Endothelial cell (in vitro differentiated cells): Measurements from ENCODE around the gene LIX1L. TPM values are rescaled to one million over a fixed set of nuclear protein-coding genes. Genes with fewer than 3 reads are reported as not detected.
A peak's percentile ranks its signal among the peaks of the same experiment; 100 is the strongest.
"Not testable (repeated sequence)": the region's sequence is repeated elsewhere in the genome, so short reads cannot be mapped to it uniquely, and the experiment has no call there.

Experiments used
- DNase-seq: peaks from one replicate; pipeline ENCODE4 v3.0.0; 2021; ENCODE audit warnings: low spot score
- H3K27ac Mint-ChIP-seq: one replicate; pipeline ENCODE4 v1.8.0; 2021; ENCODE audit warnings: mixed read lengths, inconsistent platforms; ENCODE audit not compliant: unreplicated experiment
- H3K27me3 Mint-ChIP-seq: one replicate; pipeline ENCODE4 v1.8.0; 2021; ENCODE audit warnings: mild to moderate bottlenecking, moderate library complexity, mixed read lengths, inconsistent platforms; ENCODE audit not compliant: unreplicated experiment
- H3K36me3 Mint-ChIP-seq: one replicate; pipeline ENCODE4 v1.8.0; 2021; ENCODE audit warnings: mild to moderate bottlenecking, low read depth, mixed read lengths, inconsistent platforms; ENCODE audit not compliant: unreplicated experiment
- H3K4me1 Mint-ChIP-seq: one replicate; pipeline ENCODE4 v1.8.0; 2021; ENCODE audit warnings: mild to moderate bottlenecking, mixed read lengths, inconsistent platforms; ENCODE audit not compliant: unreplicated experiment
- H3K4me3 Mint-ChIP-seq: one replicate; pipeline ENCODE4 v1.8.0; 2021; ENCODE audit warnings: mild to moderate bottlenecking, mixed read lengths, inconsistent platforms; ENCODE audit not compliant: unreplicated experiment
- H3K9me3 Mint-ChIP-seq: one replicate; pipeline ENCODE4 v1.8.0; 2021; ENCODE audit warnings: mixed read lengths, inconsistent platforms; ENCODE audit not compliant: unreplicated experiment
- CTCF ChIP-seq: fragments of 200-600 bp; sonication (generic); IDR thresholded peaks from one replicate; pipeline ENCODE4 v1.5.0; 2021; ENCODE audit warnings: antibody characterized with exemption; ENCODE audit not compliant: unreplicated experiment
- total RNA-seq: library from RNA; stranded (reverse); fragmentation: NEBNext Ultra II Directional; extraction: Animal tissue kit (Norgen Biotek cat#: 25700); gene quantifications from one replicate; pipeline ENCODE4 v1.2.1, GENCODE V29; 2021; ENCODE audit not compliant: unreplicated experiment

LIX1L gene
- total RNA-seq, 1 donor from 2014 or later, result 83.3 TPM

- peak overlapping the region; percentile 42 for H3K27ac Mint-ChIP-seq
- H3K4me1 Mint-ChIP-seq, result peaks cover 26% of the 10 kb centered on the region
These were observed 29.7 kb downstream of the LIX1L start for GRCh38 chr1:145927916-145928643.

GRCh38 chr1:145927063-145927886 lies 30.5 kb downstream of the LIX1L start, which contains the start of gene RBM8A:
Gene RBM8A, minus strand, starts transcription at chr1:145927484. Its CDS starts 58 bp downstream, at chr1:145927426.
- Mint-ChIP-seq H3K4me3 (no peak within 1 kb of the TSS), H3K9me3 (no peaks in the 10 kb centered on the region)

More at GRCh38 chr1:145927916-145928643, 29.7 kb downstream of the LIX1L start:
- Mint-ChIP-seq H3K9me3 (no peaks in the 10 kb centered on the region), H3K36me3 (peaks cover 20% of the 10 kb centered on the region), H3K27me3 (peaks cover 2% of the 10 kb centered on the region), H3K4me3 (no peak overlapping the region)
- DNase-seq, result no peak
- no peak for TF ChIP-seq CTCF

GRCh38 chr1:145926686-145927062 lies 31.1 kb downstream of the LIX1L start:
- H3K9me3 Mint-ChIP-seq, result no peaks in the 10 kb centered on the region
- H3K4me1 Mint-ChIP-seq, result peaks cover 15% of the 10 kb centered on the region
- no peak for TF ChIP-seq CTCF
- peaks cover 20% of the 10 kb centered on the region for H3K36me3 Mint-ChIP-seq
- no peak for DNase-seq
- H3K27me3 Mint-ChIP-seq, result peaks cover 2% of the 10 kb centered on the region
- H3K27ac Mint-ChIP-seq, result no peak overlapping the region
- no peak overlapping the region for H3K4me3 Mint-ChIP-seq

More at GRCh38 chr1:145927063-145927886, 30.5 kb downstream of the LIX1L start, which contains the start of gene RBM8A:
- Mint-ChIP-seq H3K27me3 (peaks cover 2% of the 10 kb centered on the region), H3K4me1 (peaks cover 18% of the 10 kb centered on the region), H3K36me3 (peaks cover 21% of the 10 kb centered on the region), H3K27ac (no peak within 1 kb of the TSS)
- peak; percentile 71 for TF ChIP-seq CTCF
- DNase-seq, result peak; percentile 86

- no peaks in the 10 kb centered on the region for H3K27me3 Mint-ChIP-seq
- no peak overlapping the region for H3K27ac Mint-ChIP-seq
- H3K36me3 Mint-ChIP-seq, result peaks cover 22% of the 10 kb centered on the region
- peaks cover 11% of the 10 kb centered on the region for H3K4me1 Mint-ChIP-seq
- no peak overlapping the region for H3K4me3 Mint-ChIP-seq
- no peaks in the 10 kb centered on the region for H3K9me3 Mint-ChIP-seq
- no peak for DNase-seq
- no peak for TF ChIP-seq CTCF
These were observed 35.6 kb downstream of the LIX1L start for GRCh38 chr1:145922266-145922665.

GRCh38 chr1:145920297-145920696 lies 37.5 kb downstream of the LIX1L start:
- not testable (repeated sequence) for DNase-seq, H3K9me3 Mint-ChIP-seq, H3K27me3 Mint-ChIP-seq
- Mint-ChIP-seq H3K27ac (peak overlapping the region; percentile 24), H3K4me3 (peak overlapping the region; percentile 94), H3K4me1 (peaks cover 14% of the 10 kb centered on the region), H3K36me3 (peaks cover 21% of the 10 kb centered on the region)
